CD4-positive, alpha-beta memory T cell (primary cell): ENCODE data around the gene HOOK1. TPM values are rescaled to one million over a fixed set of nuclear protein-coding genes. Genes with fewer than 3 reads are reported as not detected.
"Not testable (repeated sequence)": the region's sequence is repeated elsewhere in the genome, so short reads cannot be mapped to it uniquely, and the experiment has no call there.

ENCODE experiments used
- CTCF ChIA-PET: fragments of 350-600 bp; sonication (Branson Sonifier 250); formaldehyde crosslinking; loops from one replicate; lab custom pipeline; 2021; ENCODE audit warnings: inconsistent platforms; ENCODE audit not compliant: partially characterized antibody; lab: Charles Lee
- POLR2A ChIA-PET: fragments of 350-600 bp; sonication (Branson Sonifier 250); formaldehyde crosslinking; loops from one replicate; lab custom pipeline; 2021; ENCODE audit not compliant: partially characterized antibody; lab: Charles Lee
- DNase-seq, 5 donors: peaks; one replicate each; pipeline versions ENCODE4 v3.0.0 to v3.0.0-alpha.2; 2020 to 2022; ENCODE audit warnings: mixed read lengths in 1 of 5
- H3K27ac ChIP-seq: one replicate; pipeline ENCODE4 v1.7.0; 2013; ENCODE audit warnings: low read depth, low read length
- H3K27me3 ChIP-seq: 2 replicates; pipeline ENCODE4 v1.7.0; 2013; ENCODE audit warnings: mild to moderate bottlenecking, low read length, moderate library complexity; ENCODE audit not compliant: insufficient read depth
- H3K36me3 ChIP-seq: 2 replicates; pipeline ENCODE4 v1.7.0; 2013; ENCODE audit warnings: mild to moderate bottlenecking, low read length, moderate library complexity; ENCODE audit not compliant: insufficient read depth
- H3K4me1 ChIP-seq: 2 replicates; pipeline ENCODE4 v1.7.0; 2013; ENCODE audit warnings: mild to moderate bottlenecking, low read length, moderate library complexity; ENCODE audit not compliant: insufficient read depth
- H3K4me3 ChIP-seq, 2 donors: one replicate each; pipeline ENCODE4 v1.7.0; 2013; ENCODE audit warnings: low read length in 2 of 2, mild to moderate bottlenecking in 1 of 2
- H3K9me3 ChIP-seq, 2 donors: one replicate each; pipeline ENCODE4 v1.7.0; 2013; ENCODE audit warnings: low read length in 2 of 2, control low read depth in 1 of 2; ENCODE audit not compliant: control insufficient read depth in 1 of 2
- H3K27ac Mint-ChIP-seq, 7 donors: one replicate each; pipeline ENCODE4 v1.8.0; 2020 to 2021; ENCODE audit warnings: mixed read lengths in 7 of 7, mild to moderate bottlenecking in 6 of 7, inconsistent platforms in 3 of 7, moderate library complexity in 3 of 7
- H3K27me3 Mint-ChIP-seq, 2 donors: one replicate each; pipeline ENCODE4 v1.8.0; 2020 to 2021; ENCODE audit warnings: mixed read lengths in 2 of 2
- H3K36me3 Mint-ChIP-seq, 2 donors: one replicate each; pipeline ENCODE4 v1.8.0; 2020 to 2021; ENCODE audit warnings: mixed read lengths in 2 of 2, inconsistent platforms in 1 of 2, mild to moderate bottlenecking in 1 of 2
- H3K4me1 Mint-ChIP-seq, 4 donors: one replicate each; pipeline ENCODE4 v1.8.0; 2020 to 2021; ENCODE audit warnings: mixed read lengths in 4 of 4, mild to moderate bottlenecking in 1 of 4
- H3K4me3 Mint-ChIP-seq, 8 donors: one replicate each; pipeline ENCODE4 v1.8.0; 2020 to 2021; ENCODE audit warnings: mixed read lengths in 8 of 8, mild to moderate bottlenecking in 7 of 8, moderate library complexity in 6 of 8, inconsistent platforms in 3 of 8
- H3K9me3 Mint-ChIP-seq, 8 donors: one replicate each; pipeline ENCODE4 v1.8.0; 2020 to 2021; ENCODE audit warnings: mixed read lengths in 8 of 8, mild to moderate bottlenecking in 5 of 8, inconsistent platforms in 3 of 8, moderate library complexity in 1 of 8
- intact Hi-C: fragments of 100-400 bp; cut with micrococcal nuclease; formaldehyde crosslinking; loops from one replicate; pipeline ENCODE4 v1.15.1; 2023
- polyA plus RNA-seq, 2 donors: library from polyadenylated mRNA; unstranded; fragments of 300-500 nt; fragmentation: Illumina TruSeq; gene quantifications; one replicate each; pipeline ENCODE4 v1.2.3, GENCODE V29; 2021
- total RNA-seq, 2 experiments: library from RNA; stranded (reverse); gene quantifications; one replicate each; pipeline ENCODE4 v1.2.3, GENCODE V29; 2021

HOOK1 gene
- total and polyA plus RNA-seq, 4 experiments from 2014 or later = 9.3 to 19.2 (median 13.3) TPM

GRCh38 chr1:59846209-59846894 lies 31.6 kb downstream of the HOOK1 start:
- Mint-ChIP-seq H3K4me3 (no peak overlapping the region), H3K4me1 (peaks cover 0 to 6% (median 0%) of the 10 kb centered on the region in 4 donors), H3K36me3 (peaks cover 49 to 63% of the 10 kb centered on the region in 2 donors), H3K9me3 (no peaks in the 10 kb centered on the region), H3K27ac (no peak overlapping the region), H3K27me3 (no peaks in the 10 kb centered on the region)
- H3K27ac ChIP-seq = no peak overlapping the region
- intact Hi-C loops = no loop called here
- no peak overlapping the region for H3K4me3 ChIP-seq
- CTCF ChIA-PET = no interaction called here
- no peaks in the 10 kb centered on the region for H3K36me3 ChIP-seq
- H3K4me1 ChIP-seq = no peaks in the 10 kb centered on the region
- POLR2A ChIA-PET = no interaction called here
- no peaks in the 10 kb centered on the region for H3K27me3 ChIP-seq
- no peak for DNase-seq
- no peaks in the 10 kb centered on the region for H3K9me3 ChIP-seq

DNA sequence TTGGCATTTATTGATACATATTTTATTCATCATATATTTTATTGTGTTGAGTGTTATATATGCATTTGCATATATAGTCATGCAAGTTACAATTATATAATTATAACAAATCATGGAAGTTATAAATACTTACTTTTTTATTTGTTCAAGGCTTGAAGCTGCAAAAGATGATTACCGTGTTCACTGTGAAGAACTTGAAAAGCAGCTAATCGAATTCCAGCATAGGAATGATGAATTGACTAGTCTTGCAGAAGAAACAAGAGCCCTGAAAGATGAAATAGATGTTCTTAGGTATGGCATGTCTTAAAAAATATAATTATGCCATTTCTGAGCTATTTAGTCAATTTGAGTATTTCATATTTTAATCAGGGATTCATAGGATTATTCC lies 32.1 kb downstream of the HOOK1 start:
- Histone ChIP-seq H3K4me1 (no peaks in the 10 kb centered on the region), H3K9me3 (no peaks in the 10 kb centered on the region), H3K36me3 (no peaks in the 10 kb centered on the region), H3K27me3 (no peaks in the 10 kb centered on the region), H3K4me3 (no peak overlapping the region), H3K27ac (no peak overlapping the region)
- intact Hi-C loops = no loop called here
- DNase-seq = no peak
- H3K36me3 Mint-ChIP-seq = peaks cover 51 to 58% of the 10 kb centered on the region in 2 donors
- POLR2A ChIA-PET = no interaction called here
- H3K27me3 Mint-ChIP-seq = no peaks in the 10 kb centered on the region
- no peaks in the 10 kb centered on the region for H3K9me3 Mint-ChIP-seq
- H3K4me3 Mint-ChIP-seq = no peak overlapping the region
- peaks cover 0 to 6% (median 0%) of the 10 kb centered on the region in 4 donors for H3K4me1 Mint-ChIP-seq
- CTCF ChIA-PET = no interaction called here
- no peak overlapping the region for H3K27ac Mint-ChIP-seq

- Histone ChIP-seq H3K27ac (no peak overlapping the region), H3K4me1 (no peaks in the 10 kb centered on the region), H3K4me3 (no peak overlapping the region), H3K9me3 (no peaks in the 10 kb centered on the region), H3K27me3 (no peaks in the 10 kb centered on the region), H3K36me3 (no peaks in the 10 kb centered on the region)
- H3K4me1 Mint-ChIP-seq = no peaks in the 10 kb centered on the region
- no peak overlapping the region for H3K4me3 Mint-ChIP-seq
- H3K27ac Mint-ChIP-seq = no peak overlapping the region
- no peaks in the 10 kb centered on the region for H3K27me3 Mint-ChIP-seq
- no peak for DNase-seq
- ChIA-PET POLR2A (no interaction called here), CTCF (interaction anchor here (1.8 kb wide), 1 partner anchor 26 kb away, joined by 3 read pairs; no protein-coding TSS in a partner anchor)
- peaks cover 0 to 9% (median 4%) of the 10 kb centered on the region in 8 donors for H3K9me3 Mint-ChIP-seq
- H3K36me3 Mint-ChIP-seq = peaks cover 29 to 53% of the 10 kb centered on the region in 2 donors
- intact Hi-C loops = no loop called here
Measured at GRCh38 chr1:59852117-59852516, 37.4 kb downstream of the HOOK1 start.

GRCh38 chr1:59855297-59855696 lies 40.5 kb downstream of the HOOK1 start:
- H3K9me3 ChIP-seq, H3K4me3 Mint-ChIP-seq, POLR2A ChIA-PET, H3K4me1 ChIP-seq, H3K27me3 ChIP-seq, H3K4me1 Mint-ChIP-seq, H3K9me3 Mint-ChIP-seq, H3K4me3 ChIP-seq, intact Hi-C loops, H3K27ac Mint-ChIP-seq, H3K36me3 ChIP-seq, H3K27me3 Mint-ChIP-seq, H3K27ac ChIP-seq, DNase-seq, CTCF ChIA-PET: not testable (repeated sequence)
- H3K36me3 Mint-ChIP-seq = peaks cover 21 to 41% of the 10 kb centered on the region in 2 donors

GRCh38 chr1:59856725-59857338 lies 42.1 kb downstream of the HOOK1 start:
- POLR2A ChIA-PET = no interaction called here
- Mint-ChIP-seq H3K4me1 (no peaks in the 10 kb centered on the region), H3K4me3 (no peak overlapping the region), H3K9me3 (peaks cover 0 to 9% (median 4%) of the 10 kb centered on the region in 8 donors), H3K36me3 (peaks cover 25 to 33% of the 10 kb centered on the region in 2 donors), H3K27me3 (no peaks in the 10 kb centered on the region), H3K27ac (no peak overlapping the region)
- Histone ChIP-seq H3K4me1 (no peaks in the 10 kb centered on the region), H3K36me3 (no peaks in the 10 kb centered on the region), H3K4me3 (no peak overlapping the region), H3K27me3 (no peaks in the 10 kb centered on the region), H3K27ac (no peak overlapping the region), H3K9me3 (no peaks in the 10 kb centered on the region)
- no peak for DNase-seq
- CTCF ChIA-PET = no interaction called here
- intact Hi-C loops = no loop called here

DNA sequence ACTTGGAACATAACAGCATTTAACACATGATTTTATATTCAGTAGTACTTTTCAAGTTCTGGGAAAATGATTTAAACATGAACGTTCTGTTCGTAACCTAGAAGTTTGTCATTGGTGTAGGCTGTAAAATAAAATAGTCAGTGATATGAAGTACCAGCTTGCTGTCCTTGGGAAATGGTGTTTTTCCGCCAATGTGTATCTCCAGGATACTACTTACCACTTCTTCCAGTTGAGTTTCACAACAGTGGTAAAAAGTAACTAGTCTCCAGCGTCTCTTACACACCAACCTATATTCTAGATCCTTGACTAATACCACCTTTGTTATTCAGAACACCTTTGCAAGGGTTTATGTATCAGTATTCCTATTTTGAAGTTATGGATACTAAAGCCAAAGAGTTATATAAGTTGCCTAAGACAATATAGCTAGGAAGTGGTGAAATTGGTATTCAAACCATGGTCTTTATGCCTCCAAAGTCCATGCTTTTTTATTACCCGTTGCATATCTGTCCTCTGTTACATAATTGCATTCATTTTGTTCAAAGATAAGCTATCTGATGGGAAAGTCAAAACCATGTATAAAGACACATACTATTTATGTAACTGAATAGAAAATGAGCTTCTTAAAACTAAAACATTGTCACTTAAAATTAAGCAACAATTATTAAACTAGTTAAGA lies 43.1 kb downstream of the HOOK1 start:
- no peaks in the 10 kb centered on the region for H3K27me3 Mint-ChIP-seq
- Histone ChIP-seq H3K27me3 (no peaks in the 10 kb centered on the region), H3K36me3 (no peaks in the 10 kb centered on the region), H3K4me3 (no peak overlapping the region), H3K27ac (no peak overlapping the region), H3K4me1 (no peaks in the 10 kb centered on the region), H3K9me3 (no peaks in the 10 kb centered on the region)
- intact Hi-C loops = no loop called here
- H3K27ac Mint-ChIP-seq = no peak overlapping the region
- ChIA-PET CTCF (no interaction called here), POLR2A (no interaction called here)
- H3K36me3 Mint-ChIP-seq = peaks cover 28 to 33% of the 10 kb centered on the region in 2 donors
- H3K4me3 Mint-ChIP-seq = no peak overlapping the region
- peaks cover 0 to 9% (median 4%) of the 10 kb centered on the region in 8 donors for H3K9me3 Mint-ChIP-seq
- DNase-seq = no peak
- no peaks in the 10 kb centered on the region for H3K4me1 Mint-ChIP-seq

- Mint-ChIP-seq H3K9me3 (no peaks in the 10 kb centered on the region), H3K4me3 (no peak overlapping the region), H3K4me1 (no peaks in the 10 kb centered on the region), H3K27ac (no peak overlapping the region), H3K36me3 (peaks cover 34 to 41% of the 10 kb centered on the region in 2 donors), H3K27me3 (no peaks in the 10 kb centered on the region)
- no peaks in the 10 kb centered on the region for H3K4me1 ChIP-seq
- no peak overlapping the region for H3K27ac ChIP-seq
- ChIA-PET CTCF (no interaction called here), POLR2A (no interaction called here)
- no peak for DNase-seq
- intact Hi-C loops = no loop called here
- no peaks in the 10 kb centered on the region for H3K9me3 ChIP-seq
- H3K4me3 ChIP-seq = no peak overlapping the region
- no peaks in the 10 kb centered on the region for H3K27me3 ChIP-seq
- H3K36me3 ChIP-seq = peaks cover 9% of the 10 kb centered on the region
Measured at GRCh38 chr1:59866462-59866861, 51.7 kb downstream of the HOOK1 start.
